Erythroblast (primary cell): Measurements from ENCODE around the gene SLC2A13.
"Not testable (repeated sequence)": the region's sequence is repeated elsewhere in the genome, so short reads cannot be mapped to it uniquely, and the experiment has no call there.

Source experiments
- GATA1 ChIP-seq: IDR thresholded peaks from 2 replicates; pipeline ENCODE4 v1.6.1; 2011; ENCODE audit warnings: low read depth, mild to moderate bottlenecking, control low read depth, low read length, moderate library complexity
- POLR2A ChIP-seq: IDR thresholded peaks from 2 replicates; pipeline ENCODE4 v1.6.1; 2011; ENCODE audit warnings: mild to moderate bottlenecking, low read length

DNA sequence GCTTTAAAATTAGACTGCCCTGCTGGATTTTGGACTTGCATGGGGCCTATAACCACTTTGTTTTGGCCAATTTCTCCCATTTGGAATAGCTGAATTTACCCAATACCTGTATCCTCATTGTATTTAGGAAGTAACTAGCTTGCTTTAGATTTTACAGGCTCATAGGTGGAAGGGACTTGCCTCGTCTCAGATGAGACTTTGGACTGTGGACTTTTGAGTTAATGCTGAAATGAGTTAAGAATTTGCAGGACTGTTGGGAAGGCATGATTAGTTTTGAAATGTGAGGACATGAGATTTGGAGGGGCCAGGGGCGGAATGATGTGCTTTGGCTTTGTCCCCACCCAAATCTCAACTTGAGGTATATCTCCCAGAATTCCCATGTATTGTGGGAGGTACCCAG, 320.1 kb downstream of the SLC2A13 start:
- TF ChIP-seq POLR2A, GATA1: not testable (repeated sequence)
